ENCODE measurements around the gene JAKMIP1. TPM values are rescaled to one million over a fixed set of nuclear protein-coding genes. Genes with fewer than 3 reads are reported as not detected.

The JAKMIP1 gene
- total RNA-seq, 1 donor = not detected

DNA sequence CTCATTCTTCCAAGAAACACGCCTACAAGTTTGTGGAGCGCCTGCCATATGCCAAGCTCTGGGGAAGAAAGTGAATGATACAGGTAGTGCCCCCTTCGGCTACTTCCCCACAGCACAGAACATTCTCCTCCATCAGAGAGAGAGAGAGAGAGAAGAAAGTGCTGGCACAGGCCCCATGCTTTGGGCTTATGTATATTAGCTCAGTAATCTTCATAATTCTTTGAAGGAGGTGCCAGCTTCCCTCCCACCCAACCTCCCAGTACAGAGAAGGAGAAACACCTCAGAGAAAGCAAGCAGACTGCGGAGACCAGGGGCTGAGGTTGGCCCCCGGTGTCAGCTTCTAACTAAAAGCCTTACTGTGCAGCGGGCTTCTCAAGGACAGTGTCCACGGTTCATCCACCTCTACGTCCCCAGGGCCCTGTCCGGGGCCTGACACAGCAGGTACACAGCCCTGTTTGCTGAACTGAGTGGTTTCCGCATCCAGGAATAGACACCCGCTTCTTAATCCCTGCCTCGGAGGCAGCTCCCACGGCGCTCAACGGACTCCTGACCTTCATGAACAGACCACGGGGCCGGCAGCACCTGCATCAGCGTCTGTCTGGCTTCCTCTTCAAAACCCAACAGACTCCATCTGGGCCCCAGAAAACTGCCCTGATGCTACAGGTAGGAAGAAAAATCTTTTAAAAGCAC is 50.2 kb downstream of the JAKMIP1 start:
- no peak overlapping the region for H3K4me3 ChIP-seq (ENCODE audit: low read depth, low read length)
- TF ChIP-seq, protein P1, sequence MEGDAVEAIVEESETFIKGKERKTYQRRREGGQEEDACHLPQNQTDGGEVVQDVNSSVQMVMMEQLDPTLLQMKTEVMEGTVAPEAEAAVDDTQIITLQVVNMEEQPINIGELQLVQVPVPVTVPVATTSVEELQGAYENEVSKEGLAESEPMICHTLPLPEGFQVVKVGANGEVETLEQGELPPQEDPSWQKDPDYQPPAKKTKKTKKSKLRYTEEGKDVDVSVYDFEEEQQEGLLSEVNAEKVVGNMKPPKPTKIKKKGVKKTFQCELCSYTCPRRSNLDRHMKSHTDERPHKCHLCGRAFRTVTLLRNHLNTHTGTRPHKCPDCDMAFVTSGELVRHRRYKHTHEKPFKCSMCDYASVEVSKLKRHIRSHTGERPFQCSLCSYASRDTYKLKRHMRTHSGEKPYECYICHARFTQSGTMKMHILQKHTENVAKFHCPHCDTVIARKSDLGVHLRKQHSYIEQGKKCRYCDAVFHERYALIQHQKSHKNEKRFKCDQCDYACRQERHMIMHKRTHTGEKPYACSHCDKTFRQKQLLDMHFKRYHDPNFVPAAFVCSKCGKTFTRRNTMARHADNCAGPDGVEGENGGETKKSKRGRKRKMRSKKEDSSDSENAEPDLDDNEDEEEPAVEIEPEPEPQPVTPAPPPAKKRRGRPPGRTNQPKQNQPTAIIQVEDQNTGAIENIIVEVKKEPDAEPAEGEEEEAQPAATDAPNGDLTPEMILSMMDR (IDR thresholded peaks at IDR 0.05; ENCODE audit: insufficient read depth, low read depth, low read length) = no peak
- DNase-seq (ENCODE audit: low read depth) = no peak

DNA sequence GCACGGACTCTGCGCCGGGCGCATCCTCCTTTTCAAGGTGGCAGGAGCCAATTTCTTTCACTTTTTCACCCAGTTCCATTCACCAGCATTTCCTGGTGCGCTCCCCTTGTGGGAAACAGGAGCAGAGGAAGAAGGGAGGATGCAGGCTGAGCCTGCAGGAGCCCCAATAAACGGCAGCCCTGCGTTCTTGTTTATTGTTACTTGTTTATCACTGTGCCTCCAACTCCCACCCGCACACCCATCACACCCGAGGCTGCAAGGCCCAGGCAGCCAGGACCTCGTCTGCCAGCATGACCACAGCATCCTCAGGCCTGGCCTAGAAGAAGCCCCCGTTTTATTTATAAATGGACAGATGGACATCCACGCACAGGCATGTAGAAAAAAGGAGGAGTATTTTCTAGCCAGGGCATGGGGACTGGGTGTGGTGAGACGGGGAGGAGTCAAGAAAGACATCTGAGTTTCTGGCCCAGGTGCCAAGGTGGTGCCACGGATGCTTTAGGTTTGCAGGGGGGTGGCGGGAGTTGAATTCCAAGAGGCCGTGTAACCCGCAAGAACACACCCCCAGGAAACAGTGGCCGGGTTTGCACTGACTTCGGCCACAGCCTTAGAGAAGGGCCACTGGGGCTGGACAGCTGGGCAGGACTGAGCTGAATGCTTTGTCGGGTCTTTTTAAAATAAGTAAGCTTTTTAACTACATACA is 51.7 kb downstream of the JAKMIP1 start:
- TF ChIP-seq, protein P1 (IDR thresholded peaks at IDR 0.05; ENCODE audit: insufficient read depth, low read depth, low read length) = no peak
- H3K4me3 ChIP-seq (ENCODE audit: low read depth, low read length) = no peak overlapping the region
- no peak for DNase-seq (ENCODE audit: low read depth)

DNA sequence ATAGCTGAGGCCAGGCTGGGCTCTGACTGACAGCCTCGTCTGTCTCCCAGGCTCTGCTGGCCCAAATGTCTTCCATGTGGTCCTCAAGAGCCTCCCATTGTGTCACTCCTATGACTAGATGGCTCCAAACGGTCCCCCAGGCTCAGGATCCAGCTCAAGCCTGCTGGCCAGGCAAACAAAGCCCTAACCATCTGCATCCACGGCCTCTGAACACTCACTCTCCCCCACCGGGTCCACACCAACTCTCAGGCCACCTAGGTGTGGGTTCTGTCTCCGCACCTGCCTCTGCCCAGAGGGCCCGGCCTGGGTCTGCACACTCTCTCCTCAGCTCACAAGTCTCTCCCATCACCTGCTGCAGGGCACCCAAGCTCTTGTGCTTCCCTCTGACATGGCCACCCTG is 52.9 kb downstream of the JAKMIP1 start:
- no peak overlapping the region for H3K4me3 ChIP-seq (ENCODE audit: low read depth, low read length)
- TF ChIP-seq, protein P1 (IDR thresholded peaks at IDR 0.05; ENCODE audit: insufficient read depth, low read depth, low read length) = no peak
- DNase-seq (ENCODE audit: low read depth) = no peak

DNA sequence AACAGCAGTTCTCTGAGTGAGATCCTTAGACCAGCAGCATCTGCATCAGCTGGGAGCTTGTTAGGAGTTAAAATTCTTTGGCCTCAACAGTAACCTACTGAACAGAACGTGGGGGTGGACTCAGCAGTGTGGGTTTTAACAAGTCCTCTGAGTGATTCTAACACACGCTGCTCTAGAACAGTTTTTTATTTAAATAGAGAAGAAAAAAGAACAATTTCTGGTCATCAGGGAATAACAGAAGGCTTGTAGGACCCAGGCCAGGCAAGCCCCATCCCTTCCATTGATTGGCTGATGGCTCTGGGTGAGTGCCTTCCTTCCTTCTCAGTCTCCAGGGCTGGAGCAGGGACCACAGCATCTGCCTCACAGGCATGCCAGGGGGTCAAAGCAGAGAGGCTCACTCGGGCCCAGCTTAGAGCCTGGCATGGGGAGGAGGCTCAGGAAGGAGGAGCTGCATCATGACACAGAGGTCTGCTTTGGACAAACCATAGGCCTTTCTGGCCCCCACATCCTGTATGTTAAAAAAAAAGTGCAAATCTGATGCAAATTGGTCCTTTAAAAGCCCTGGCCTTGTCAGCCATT is 56.7 kb downstream of the JAKMIP1 start:
- TF ChIP-seq, protein P1 (IDR thresholded peaks at IDR 0.05; ENCODE audit: insufficient read depth, low read depth, low read length) = no peak
- H3K4me3 ChIP-seq (ENCODE audit: low read depth, low read length) = no peak overlapping the region
- DNase-seq (ENCODE audit: low read depth) = no peak

DNA sequence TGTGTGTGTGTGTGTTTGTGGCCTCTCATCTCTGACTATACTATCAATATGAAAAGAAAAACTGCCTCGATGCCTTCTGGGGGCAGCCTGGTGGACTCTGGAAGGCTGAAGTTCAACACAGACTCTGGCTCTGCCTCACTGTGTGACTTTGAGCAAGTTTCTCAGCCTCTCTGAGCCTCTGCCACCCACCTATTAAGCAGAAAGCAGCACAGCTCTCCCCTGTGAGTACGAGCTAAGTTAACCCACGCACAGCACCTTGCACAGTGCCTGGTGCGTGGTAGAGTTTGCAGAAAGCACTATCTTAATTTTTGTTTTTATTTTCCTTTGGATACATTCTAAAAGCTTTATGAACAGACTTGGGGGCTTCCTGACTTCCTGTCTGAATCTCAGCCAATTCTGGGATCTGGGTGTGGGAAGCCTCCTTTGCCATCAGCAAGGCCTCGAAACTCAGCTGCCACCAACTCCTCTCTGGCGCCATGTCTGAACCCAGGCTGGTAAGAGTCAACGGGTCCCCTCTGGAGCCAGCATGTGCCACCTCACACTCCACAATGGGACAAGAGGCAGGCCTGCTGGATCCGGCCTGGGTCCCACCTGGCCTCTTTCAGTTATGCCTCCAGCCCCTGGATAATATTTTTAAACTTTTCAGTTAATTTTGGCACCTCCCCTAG is 57.3 kb downstream of the JAKMIP1 start:
- H3K4me3 ChIP-seq (ENCODE audit: low read depth, low read length) = no peak overlapping the region
- DNase-seq (ENCODE audit: low read depth) = no peak
- TF ChIP-seq, protein P1 (IDR thresholded peaks at IDR 0.05; ENCODE audit: insufficient read depth, low read depth, low read length) = no peak

DNA sequence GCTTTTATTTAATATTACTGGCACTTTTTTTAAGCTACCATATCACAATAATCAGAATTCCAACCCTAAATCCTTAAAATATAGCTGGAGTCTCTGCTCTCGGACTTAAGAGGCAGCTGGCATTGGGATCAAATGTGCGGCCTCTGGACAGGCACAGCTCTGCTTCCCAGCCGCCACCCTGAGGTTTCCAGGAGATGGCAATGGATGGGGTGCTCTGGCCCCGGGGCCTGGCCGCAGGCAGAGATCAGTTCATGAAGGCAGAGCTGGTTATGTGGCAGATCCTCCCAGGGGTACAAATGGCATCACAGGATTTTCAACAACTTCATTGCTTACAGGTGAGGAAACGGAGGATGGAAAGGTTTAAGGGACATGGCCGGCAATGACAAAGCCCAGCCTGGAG is 57.8 kb downstream of the JAKMIP1 start:
- H3K4me3 ChIP-seq (ENCODE audit: low read depth, low read length) = no peak overlapping the region
- DNase-seq (ENCODE audit: low read depth) = no peak
- TF ChIP-seq, protein P1 (IDR thresholded peaks at IDR 0.05; ENCODE audit: insufficient read depth, low read depth, low read length) = no peak
